ENCODE measurements around the gene ADCY7. TPM values are rescaled to one million over a fixed set of nuclear protein-coding genes. Genes with fewer than 3 reads are reported as not detected.

ADCY7 gene
- total RNA-seq, 1 donor from 2014 or later = 16.7 TPM

DNA sequence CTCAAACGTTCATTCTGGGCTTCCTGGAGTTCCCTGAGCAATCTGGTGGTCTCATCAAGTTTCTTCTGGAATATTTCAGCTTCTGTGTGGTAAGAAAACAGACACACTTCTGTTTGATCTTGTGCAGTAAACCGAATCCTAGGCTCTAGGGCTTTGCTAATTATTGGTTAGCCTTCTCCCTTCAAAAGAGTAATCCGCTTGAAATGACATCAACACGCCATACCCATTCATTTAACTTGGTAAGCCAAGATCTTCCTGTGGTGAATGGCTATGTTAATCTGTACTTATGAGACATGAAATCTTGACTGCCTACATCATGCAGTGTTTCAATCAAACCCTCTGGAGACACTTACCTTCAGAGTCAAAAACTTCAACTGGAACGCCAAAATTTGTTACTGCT lies 54.0 kb downstream of the ADCY7 start:
- TF ChIP-seq CTCF (IDR thresholded peaks at IDR 0.05; ENCODE audit: partially characterized antibody, unreplicated experiment) = no peak
- peaks cover 2% of the 10 kb centered on the region for H3K4me1 Mint-ChIP-seq (ENCODE audit: low read depth, unreplicated experiment)
- H3K27me3 Mint-ChIP-seq (ENCODE audit: unreplicated experiment) = no peaks in the 10 kb centered on the region
- no peaks in the 10 kb centered on the region for H3K9me3 Mint-ChIP-seq (ENCODE audit: unreplicated experiment)
- H3K27ac Mint-ChIP-seq (ENCODE audit: unreplicated experiment) = no peak overlapping the region
- H3K36me3 Mint-ChIP-seq (ENCODE audit: unreplicated experiment) = no peaks in the 10 kb centered on the region
- no peak for DNase-seq
- no peak overlapping the region for H3K4me3 Mint-ChIP-seq (ENCODE audit: unreplicated experiment)

DNA sequence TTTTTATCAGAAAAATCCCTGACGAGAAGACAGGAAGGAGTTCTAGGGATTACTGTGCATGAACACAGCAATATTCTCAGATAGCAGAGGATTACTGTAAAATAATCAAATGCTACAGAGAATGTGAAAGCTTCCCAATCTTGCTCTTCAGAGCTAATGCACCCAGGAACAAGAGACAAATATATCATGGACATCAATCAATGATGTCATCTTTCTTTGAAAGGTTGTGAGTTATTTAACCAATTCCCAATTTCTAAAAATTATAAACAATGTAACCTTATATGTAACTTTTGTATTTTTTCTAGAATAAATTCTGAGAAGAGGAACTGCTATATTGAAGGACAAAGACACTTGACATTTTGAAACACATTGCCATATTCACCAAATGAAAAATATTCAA lies 56.0 kb downstream of the ADCY7 start:
- H3K9me3 Mint-ChIP-seq (ENCODE audit: unreplicated experiment) = no peaks in the 10 kb centered on the region
- no peak overlapping the region for H3K27ac Mint-ChIP-seq (ENCODE audit: unreplicated experiment)
- no peaks in the 10 kb centered on the region for H3K36me3 Mint-ChIP-seq (ENCODE audit: unreplicated experiment)
- H3K4me1 Mint-ChIP-seq (ENCODE audit: low read depth, unreplicated experiment) = peaks cover 2% of the 10 kb centered on the region
- no peaks in the 10 kb centered on the region for H3K27me3 Mint-ChIP-seq (ENCODE audit: unreplicated experiment)
- no peak for DNase-seq
- TF ChIP-seq CTCF (IDR thresholded peaks at IDR 0.05; ENCODE audit: partially characterized antibody, unreplicated experiment) = no peak
- no peak overlapping the region for H3K4me3 Mint-ChIP-seq (ENCODE audit: unreplicated experiment)

- Mint-ChIP-seq H3K36me3 (ENCODE audit: unreplicated experiment) (no peaks in the 10 kb centered on the region), H3K4me1 (ENCODE audit: low read depth, unreplicated experiment) (peaks cover 6% of the 10 kb centered on the region), H3K4me3 (ENCODE audit: unreplicated experiment) (no peak overlapping the region), H3K27ac (ENCODE audit: unreplicated experiment) (no peak overlapping the region), H3K9me3 (ENCODE audit: unreplicated experiment) (no peaks in the 10 kb centered on the region), H3K27me3 (ENCODE audit: unreplicated experiment) (no peaks in the 10 kb centered on the region)
- no peak for DNase-seq
- no peak for TF ChIP-seq CTCF (IDR thresholded peaks at IDR 0.05; ENCODE audit: partially characterized antibody, unreplicated experiment)
Measured at GRCh38 chr16:50323335-50324011, 57.1 kb downstream of the ADCY7 start.

DNA sequence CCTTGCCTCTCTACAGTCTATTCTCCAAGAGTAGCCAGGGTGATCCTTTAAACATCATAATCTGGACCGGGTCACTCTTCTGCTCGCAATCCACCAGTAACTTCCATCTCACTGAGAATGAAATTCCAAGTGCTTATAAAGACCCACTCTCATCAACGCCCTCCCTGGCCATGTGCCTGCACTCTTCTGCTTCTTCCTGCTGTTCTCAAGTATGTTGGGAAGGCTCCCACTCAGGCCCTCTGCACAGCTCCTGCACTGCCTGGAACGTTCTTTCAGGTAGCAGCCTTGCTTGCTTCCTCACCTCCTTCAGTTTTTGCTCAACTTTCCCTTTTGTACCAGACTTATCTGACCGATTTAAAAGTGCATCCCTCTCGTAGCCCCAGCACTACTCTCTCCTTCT lies 58.0 kb downstream of the ADCY7 start:
- Mint-ChIP-seq H3K27ac (ENCODE audit: unreplicated experiment) (no peak overlapping the region), H3K4me3 (ENCODE audit: unreplicated experiment) (no peak overlapping the region), H3K27me3 (ENCODE audit: unreplicated experiment) (no peaks in the 10 kb centered on the region), H3K9me3 (ENCODE audit: unreplicated experiment) (no peaks in the 10 kb centered on the region), H3K4me1 (ENCODE audit: low read depth, unreplicated experiment) (peaks cover 6% of the 10 kb centered on the region), H3K36me3 (ENCODE audit: unreplicated experiment) (no peaks in the 10 kb centered on the region)
- no peak for TF ChIP-seq CTCF (IDR thresholded peaks at IDR 0.05; ENCODE audit: partially characterized antibody, unreplicated experiment)
- DNase-seq = no peak

DNA sequence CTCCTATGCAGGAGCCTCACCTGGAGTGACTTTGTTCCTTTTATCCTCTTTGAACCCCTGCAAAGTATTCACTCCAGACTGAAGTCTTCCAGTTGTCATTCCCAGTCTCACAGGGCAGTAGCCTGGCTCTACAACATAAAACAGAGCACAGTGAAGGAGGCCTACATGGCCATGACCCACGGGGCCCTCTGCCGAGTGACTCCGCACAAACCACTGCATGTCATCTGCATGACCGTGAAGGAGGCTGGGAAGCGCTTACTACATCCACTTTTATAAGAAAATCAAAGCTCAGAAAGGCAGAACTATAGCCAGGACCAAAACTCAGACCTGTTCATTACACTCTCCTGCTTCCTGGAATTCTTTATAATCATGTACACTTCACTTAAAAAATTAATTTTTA lies 59.9 kb downstream of the ADCY7 start:
- TF ChIP-seq CTCF (IDR thresholded peaks at IDR 0.05; ENCODE audit: partially characterized antibody, unreplicated experiment) = no peak
- Mint-ChIP-seq H3K4me3 (ENCODE audit: unreplicated experiment) (no peak overlapping the region), H3K27ac (ENCODE audit: unreplicated experiment) (peak overlapping the region; percentile 53), H3K9me3 (ENCODE audit: unreplicated experiment) (peaks cover 1% of the 10 kb centered on the region), H3K36me3 (ENCODE audit: unreplicated experiment) (no peaks in the 10 kb centered on the region), H3K27me3 (ENCODE audit: unreplicated experiment) (no peaks in the 10 kb centered on the region), H3K4me1 (ENCODE audit: low read depth, unreplicated experiment) (peaks cover 6% of the 10 kb centered on the region)
- no peak for DNase-seq

Data from glutamatergic neuron (in vitro differentiated cells).